ENCODE measurements around the gene KRT15. TPM values are rescaled to one million over a fixed set of nuclear protein-coding genes. Genes with fewer than 3 reads are reported as not detected.
A peak's percentile ranks its signal among the peaks of the same experiment; 100 is the strongest.

KRT15 gene
- total and polyA plus RNA-seq, 9 of the 15 experiments (the other 6 are each of a cell fraction or from before 2014, with no cell fraction given), result 0.28 to 4.4 (median 0.56) TPM

GRCh38 chr17:41549596-41550039, 30.9 kb upstream of the KRT15 start (continued):
- TF ChIP-seq ATF4 (CRISPR knock-in tag; IDR thresholded peaks at IDR 0.05), result no peak
- TF ChIP-seq, protein P1, sequence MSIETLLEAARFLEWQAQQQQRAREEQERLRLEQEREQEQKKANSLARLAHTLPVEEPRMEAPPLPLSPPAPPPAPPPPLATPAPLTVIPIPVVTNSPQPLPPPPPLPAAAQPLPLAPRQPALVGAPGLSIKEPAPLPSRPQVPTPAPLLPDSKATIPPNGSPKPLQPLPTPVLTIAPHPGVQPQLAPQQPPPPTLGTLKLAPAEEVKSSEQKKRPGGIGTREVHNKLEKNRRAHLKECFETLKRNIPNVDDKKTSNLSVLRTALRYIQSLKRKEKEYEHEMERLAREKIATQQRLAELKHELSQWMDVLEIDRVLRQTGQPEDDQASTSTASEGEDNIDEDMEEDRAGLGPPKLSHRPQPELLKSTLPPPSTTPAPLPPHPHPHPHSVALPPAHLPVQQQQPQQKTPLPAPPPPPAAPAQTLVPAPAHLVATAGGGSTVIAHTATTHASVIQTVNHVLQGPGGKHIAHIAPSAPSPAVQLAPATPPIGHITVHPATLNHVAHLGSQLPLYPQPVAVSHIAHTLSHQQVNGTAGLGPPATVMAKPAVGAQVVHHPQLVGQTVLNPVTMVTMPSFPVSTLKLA (conservative IDR thresholded peaks at IDR 0.05), result no peak
- TF ChIP-seq CUX1 (CRISPR knock-in tag; IDR thresholded peaks at IDR 0.05), result peak; percentile 66; the same call in 1 of the 2 replicates
- no peak for TF ChIP-seq TAF7 (tag; IDR thresholded peaks at IDR 0.05)
- peak; percentile 45; the same call in 1 of the 2 replicates for TF ChIP-seq ZNF589 (CRISPR knock-in tag; IDR thresholded peaks at IDR 0.05; ENCODE audit: low read depth)
- TF ChIP-seq SPI1 (IDR thresholded peaks at IDR 0.05; ENCODE audit: borderline replicate concordance, low read depth, low read length), result peak; percentile 33; the same call in 1 of the 2 replicates
- TF ChIP-seq ZFP1 (CRISPR knock-in tag; IDR thresholded peaks at IDR 0.05), result no peak
- no peak for TF ChIP-seq ZNF79 (CRISPR knock-in tag; IDR thresholded peaks at IDR 0.05; ENCODE audit: low read depth)
- TF ChIP-seq CHD1 (IDR thresholded peaks at IDR 0.05; ENCODE audit: low read length), result no peak
- no peak for TF ChIP-seq NR2C2 (CRISPR knock-in tag; IDR thresholded peaks at IDR 0.05)
- peak; percentile 80 for TF ChIP-seq NR2C2 (tag; IDR thresholded peaks at IDR 0.05)
- TF ChIP-seq PURB (CRISPR knock-in tag; IDR thresholded peaks at IDR 0.05; ENCODE audit: low read depth), result no peak
- TF ChIP-seq CBFA2T3 (IDR thresholded peaks at IDR 0.05), result peak; percentile 74
- 0 out of 2 replicates have a peak, but pooled peaks have one; percentile 7 for TF ChIP-seq MTA2 (IDR thresholded peaks at IDR 0.05; ENCODE audit: low read depth)
- no peak for TF ChIP-seq ZNF518B (CRISPR knock-in tag; IDR thresholded peaks at IDR 0.05)
- peak; percentile 46; the same call in 1 of the 2 replicates for TF ChIP-seq BHLHE40 (IDR thresholded peaks at IDR 0.05; ENCODE audit: low read length)
- no peak for TF ChIP-seq BCOR (IDR thresholded peaks at IDR 0.05)
- TF ChIP-seq TCF3 (CRISPR knock-in tag; IDR thresholded peaks at IDR 0.05), result peak; percentile 27; the same call in 1 of the 2 replicates
- peak; percentile 47 for TF ChIP-seq TAL1 (IDR thresholded peaks at IDR 0.05)
